ENCODE data around the gene SFT2D1.
A peak's percentile ranks its signal among the peaks of the same experiment; 100 is the strongest.
"Not testable (repeated sequence)": the region's sequence is repeated elsewhere in the genome, so short reads cannot be mapped to it uniquely, and the experiment has no call there.

Gene SFT2D1

DNA sequence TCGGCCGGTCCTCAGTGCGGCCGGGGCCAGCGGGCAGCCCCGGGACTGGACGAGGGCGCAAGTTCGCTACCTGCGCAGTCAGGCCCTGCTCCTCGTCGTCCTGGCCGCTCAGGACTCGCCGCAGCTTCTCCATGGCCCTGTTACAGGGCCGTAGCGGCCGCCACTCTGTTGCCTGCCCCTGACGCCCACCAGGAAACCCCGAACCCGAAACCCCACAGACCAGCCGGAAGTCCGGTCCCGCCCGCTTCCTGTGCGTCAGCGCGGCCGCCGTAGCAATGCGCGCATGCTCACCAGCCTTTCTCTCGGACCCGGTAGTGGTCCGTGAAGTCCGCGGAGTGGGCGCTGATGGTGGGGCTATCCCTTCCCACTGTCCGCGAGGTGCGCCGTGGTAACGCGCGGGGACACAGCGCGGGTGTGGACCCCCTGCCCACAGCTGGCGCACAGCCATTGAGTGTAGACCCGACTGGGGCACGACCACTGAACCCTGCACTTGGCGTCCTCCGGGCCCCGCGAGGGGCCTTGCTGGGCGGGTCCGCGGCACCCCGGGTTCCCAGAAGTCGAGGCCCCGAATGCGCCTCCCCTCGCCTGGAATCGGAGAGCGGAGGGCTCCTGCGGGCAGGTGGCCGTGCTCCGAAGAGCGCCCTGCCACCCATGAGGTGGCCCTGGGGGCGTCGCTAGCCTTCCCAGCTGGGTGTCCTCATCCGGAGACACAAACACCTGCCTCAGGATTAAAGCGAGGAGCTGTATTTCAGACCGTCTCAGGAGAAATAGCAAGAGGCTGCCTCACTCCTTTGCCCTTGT lies at the start of gene SFT2D1:
SFT2D1 (minus strand) TSS at position 197 of the 801 bp plus-strand sequence; CDS start at position 133, 64 bp downstream.
- Histone ChIP-seq H3K36me3 (ENCODE audit: control insufficient read depth, insufficient read depth, low read length) (peaks cover 5% of the 10 kb centered on the region), H3K27me3 (replicated peaks; ENCODE audit: control insufficient read depth, insufficient read depth, low read length) (no peaks in the 10 kb centered on the region), H3K4me3 (replicated peaks; ENCODE audit: low read depth, low read length) (peak within 1 kb of the TSS; percentile 95)
- TF ChIP-seq, protein P1, sequence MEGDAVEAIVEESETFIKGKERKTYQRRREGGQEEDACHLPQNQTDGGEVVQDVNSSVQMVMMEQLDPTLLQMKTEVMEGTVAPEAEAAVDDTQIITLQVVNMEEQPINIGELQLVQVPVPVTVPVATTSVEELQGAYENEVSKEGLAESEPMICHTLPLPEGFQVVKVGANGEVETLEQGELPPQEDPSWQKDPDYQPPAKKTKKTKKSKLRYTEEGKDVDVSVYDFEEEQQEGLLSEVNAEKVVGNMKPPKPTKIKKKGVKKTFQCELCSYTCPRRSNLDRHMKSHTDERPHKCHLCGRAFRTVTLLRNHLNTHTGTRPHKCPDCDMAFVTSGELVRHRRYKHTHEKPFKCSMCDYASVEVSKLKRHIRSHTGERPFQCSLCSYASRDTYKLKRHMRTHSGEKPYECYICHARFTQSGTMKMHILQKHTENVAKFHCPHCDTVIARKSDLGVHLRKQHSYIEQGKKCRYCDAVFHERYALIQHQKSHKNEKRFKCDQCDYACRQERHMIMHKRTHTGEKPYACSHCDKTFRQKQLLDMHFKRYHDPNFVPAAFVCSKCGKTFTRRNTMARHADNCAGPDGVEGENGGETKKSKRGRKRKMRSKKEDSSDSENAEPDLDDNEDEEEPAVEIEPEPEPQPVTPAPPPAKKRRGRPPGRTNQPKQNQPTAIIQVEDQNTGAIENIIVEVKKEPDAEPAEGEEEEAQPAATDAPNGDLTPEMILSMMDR (IDR thresholded peaks at IDR 0.05; ENCODE audit: insufficient read depth, low read length, poor library complexity, severe bottlenecking): no peak
- DNase-seq (ENCODE audit: extremely low read depth, insufficient read length): peak; percentile 93

DNA sequence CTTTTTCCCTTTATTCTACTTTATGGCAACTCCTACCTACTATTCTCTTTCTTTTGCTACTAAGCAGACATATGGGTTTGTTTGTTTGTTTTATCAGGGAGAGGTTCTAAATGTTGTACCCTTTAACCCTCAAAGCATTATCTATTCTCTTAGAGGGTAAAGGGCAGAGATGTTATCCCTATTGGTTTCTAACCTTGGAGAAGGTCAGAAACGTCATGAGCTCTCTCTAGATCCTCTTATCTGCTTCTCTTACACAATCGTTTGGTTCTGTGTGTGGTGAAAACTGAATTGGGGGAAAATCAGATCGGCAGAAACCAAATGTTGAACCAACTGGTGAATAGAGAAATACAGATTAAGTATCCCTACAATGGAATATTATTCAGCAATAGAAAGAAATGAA lies 46.8 kb upstream of the SFT2D1 start:
- TF ChIP-seq, protein P1 (IDR thresholded peaks at IDR 0.05; ENCODE audit: insufficient read depth, low read length, poor library complexity, severe bottlenecking): no peak
- DNase-seq (ENCODE audit: extremely low read depth, insufficient read length): no peak
- no peak overlapping the region for H3K4me3 ChIP-seq (replicated peaks; ENCODE audit: low read depth, low read length)
- H3K36me3 ChIP-seq (ENCODE audit: control insufficient read depth, insufficient read depth, low read length): no peaks in the 10 kb centered on the region
- H3K27me3 ChIP-seq (replicated peaks; ENCODE audit: control insufficient read depth, insufficient read depth, low read length): no peaks in the 10 kb centered on the region

DNA sequence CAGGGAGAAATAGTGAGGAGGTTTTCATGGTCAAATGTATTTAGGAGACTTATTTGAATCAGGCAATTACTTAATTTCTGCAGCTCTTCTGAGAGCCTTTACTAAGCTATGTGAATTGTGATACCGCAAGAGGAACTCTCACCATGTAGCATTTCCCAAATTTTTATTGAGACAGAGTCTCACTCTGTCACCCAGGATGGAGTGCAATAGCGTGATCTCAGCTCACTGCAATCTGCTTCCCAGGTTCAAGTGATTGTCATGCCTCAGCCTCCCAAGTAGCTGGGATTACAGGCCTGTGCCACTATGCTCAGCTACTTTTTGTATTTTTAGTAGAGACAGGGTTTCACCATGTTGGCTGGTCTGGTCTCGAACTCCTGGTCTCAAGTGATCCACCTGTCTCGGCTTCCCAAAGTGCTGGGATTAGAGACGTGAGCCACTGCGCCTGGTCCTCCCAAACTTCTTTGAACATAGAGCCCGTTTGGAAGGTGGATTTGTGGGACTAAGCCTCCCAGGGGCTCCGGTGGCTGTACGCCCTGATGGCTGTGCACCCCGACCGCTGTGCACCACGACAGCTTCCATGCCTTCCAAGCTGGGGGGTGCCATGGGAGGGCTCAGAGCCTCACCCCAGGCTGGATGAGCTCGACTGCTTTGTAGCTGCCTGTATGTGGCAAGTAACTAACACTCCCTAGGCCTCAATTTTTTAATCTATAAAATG lies 46.1 kb upstream of the SFT2D1 start:
- Histone ChIP-seq H3K36me3 (ENCODE audit: control insufficient read depth, insufficient read depth, low read length) (no peaks in the 10 kb centered on the region), H3K4me3 (replicated peaks; ENCODE audit: low read depth, low read length) (no peak overlapping the region), H3K27me3 (replicated peaks; ENCODE audit: control insufficient read depth, insufficient read depth, low read length) (no peaks in the 10 kb centered on the region)
- TF ChIP-seq, protein P1 (IDR thresholded peaks at IDR 0.05; ENCODE audit: insufficient read depth, low read length, poor library complexity, severe bottlenecking): no peak
- no peak for DNase-seq (ENCODE audit: extremely low read depth, insufficient read length)

DNA sequence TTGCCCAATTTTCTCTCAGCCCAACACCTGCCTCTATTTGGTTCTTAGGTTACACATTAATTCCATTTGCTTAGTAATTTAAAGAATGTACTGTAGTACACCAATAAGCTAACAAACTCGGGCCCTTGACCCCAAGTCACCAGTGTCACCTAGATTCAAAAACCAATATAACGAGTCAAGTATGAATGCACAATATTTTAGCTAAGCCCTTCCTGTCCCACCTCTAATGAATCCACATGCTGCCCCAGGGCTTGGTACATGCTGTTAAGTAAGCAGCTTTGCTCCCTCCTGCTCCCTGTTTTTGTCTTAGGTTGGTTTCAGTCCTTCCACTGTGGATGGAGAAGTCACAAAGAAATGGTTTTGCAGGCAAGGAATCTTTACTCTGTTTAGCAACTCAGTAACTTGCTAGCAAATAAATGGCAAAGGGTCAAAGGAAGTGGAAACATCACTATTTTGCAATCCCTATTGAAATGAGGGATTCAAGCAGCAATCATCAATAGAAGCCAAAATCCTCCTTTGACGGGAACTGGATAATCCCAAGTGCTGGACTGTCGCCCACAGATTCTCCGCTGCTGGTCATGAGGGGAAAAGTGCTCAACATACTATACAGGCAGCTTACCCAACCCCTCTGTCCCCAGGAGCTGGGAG lies 45.4 kb upstream of the SFT2D1 start:
- H3K4me3 ChIP-seq (replicated peaks; ENCODE audit: low read depth, low read length): no peak overlapping the region
- TF ChIP-seq, protein P1 (IDR thresholded peaks at IDR 0.05; ENCODE audit: insufficient read depth, low read length, poor library complexity, severe bottlenecking): no peak
- DNase-seq (ENCODE audit: extremely low read depth, insufficient read length): no peak
- H3K36me3 ChIP-seq (ENCODE audit: control insufficient read depth, insufficient read depth, low read length): no peaks in the 10 kb centered on the region
- no peaks in the 10 kb centered on the region for H3K27me3 ChIP-seq (replicated peaks; ENCODE audit: control insufficient read depth, insufficient read depth, low read length)

DNA sequence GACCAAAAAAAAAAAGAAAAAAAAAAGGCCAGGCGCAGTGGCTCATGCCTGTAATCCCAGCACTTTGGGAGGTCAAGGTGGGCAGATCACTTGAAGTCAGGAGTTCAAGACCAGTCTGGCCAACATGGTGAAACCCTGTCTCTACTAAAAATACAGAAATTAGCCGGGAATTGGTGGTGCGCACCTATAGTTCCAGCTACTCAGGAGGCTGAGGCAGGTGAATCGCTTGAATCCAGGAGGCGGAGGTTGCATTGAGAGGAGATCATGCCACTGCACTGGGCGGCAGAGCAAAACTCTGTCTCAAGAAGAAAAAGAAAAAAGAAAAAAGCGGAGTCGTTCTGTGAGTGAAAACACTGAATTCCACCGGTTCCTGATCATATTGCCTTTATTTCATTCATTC lies 44.8 kb upstream of the SFT2D1 start:
- not testable (repeated sequence) for H3K36me3 ChIP-seq (ENCODE audit: control insufficient read depth, insufficient read depth, low read length); H3K4me3 ChIP-seq (replicated peaks; ENCODE audit: low read depth, low read length); H3K27me3 ChIP-seq (replicated peaks; ENCODE audit: control insufficient read depth, insufficient read depth, low read length); DNase-seq (ENCODE audit: extremely low read depth, insufficient read length)

DNA sequence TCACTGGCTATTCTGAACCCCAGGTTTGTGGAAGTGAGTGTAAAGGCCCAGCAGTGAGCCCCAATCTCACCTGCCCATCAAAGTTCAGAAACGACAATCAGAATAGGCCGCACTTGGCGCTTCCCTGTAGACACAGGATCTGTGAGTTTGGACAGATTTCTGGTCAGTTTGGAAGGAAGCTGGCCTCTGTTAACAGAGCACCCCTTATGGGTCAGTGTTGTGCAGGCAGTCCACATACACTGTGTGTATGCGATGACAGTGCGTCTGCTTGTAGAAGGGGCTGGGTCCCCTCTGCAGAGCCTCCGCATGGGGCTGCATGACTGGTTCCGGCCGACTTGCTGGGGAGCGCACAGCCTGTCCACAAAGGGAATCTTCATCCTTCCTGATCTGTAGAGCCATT lies 43.8 kb upstream of the SFT2D1 start:
- H3K4me3 ChIP-seq (replicated peaks; ENCODE audit: low read depth, low read length): no peak overlapping the region
- no peaks in the 10 kb centered on the region for H3K27me3 ChIP-seq (replicated peaks; ENCODE audit: control insufficient read depth, insufficient read depth, low read length)
- no peak for DNase-seq (ENCODE audit: extremely low read depth, insufficient read length)
- no peaks in the 10 kb centered on the region for H3K36me3 ChIP-seq (ENCODE audit: control insufficient read depth, insufficient read depth, low read length)
- TF ChIP-seq, protein P1 (IDR thresholded peaks at IDR 0.05; ENCODE audit: insufficient read depth, low read length, poor library complexity, severe bottlenecking): no peak

DNA sequence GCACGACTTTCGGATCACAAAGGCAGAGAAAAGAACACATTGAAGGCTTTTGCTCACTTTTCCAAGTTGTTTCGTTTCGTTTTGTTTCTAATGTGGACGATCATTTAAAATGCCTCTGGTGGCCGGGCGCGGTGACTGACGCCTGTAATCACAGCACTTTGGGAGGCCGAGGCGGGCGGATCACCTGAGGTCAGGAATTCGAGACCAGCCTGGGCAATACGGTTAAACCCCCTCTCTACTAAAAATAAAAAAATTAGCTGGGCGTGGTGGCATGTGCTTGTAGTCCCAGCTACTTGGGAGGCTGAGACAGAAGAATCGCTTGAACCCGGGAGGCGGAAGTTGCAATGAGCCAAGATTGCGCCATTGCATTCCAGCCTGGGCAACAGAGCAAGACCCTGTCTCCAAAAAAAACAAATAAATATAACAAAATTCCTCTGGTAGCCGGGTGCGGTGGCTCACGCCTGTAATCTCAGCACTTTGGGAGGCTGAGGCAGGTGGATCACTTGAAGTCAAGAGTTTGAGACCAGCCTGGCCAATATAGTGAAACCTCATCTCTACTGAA lies 41.5 kb upstream of the SFT2D1 start:
- H3K27me3 ChIP-seq (replicated peaks; ENCODE audit: control insufficient read depth, insufficient read depth, low read length); DNase-seq (ENCODE audit: extremely low read depth, insufficient read length); H3K36me3 ChIP-seq (ENCODE audit: control insufficient read depth, insufficient read depth, low read length): not testable (repeated sequence)
- H3K4me3 ChIP-seq (replicated peaks; ENCODE audit: low read depth, low read length): peak overlapping the region; percentile 74
